ENCODE data around the gene CFAP74.

Gene CFAP74

DNA sequence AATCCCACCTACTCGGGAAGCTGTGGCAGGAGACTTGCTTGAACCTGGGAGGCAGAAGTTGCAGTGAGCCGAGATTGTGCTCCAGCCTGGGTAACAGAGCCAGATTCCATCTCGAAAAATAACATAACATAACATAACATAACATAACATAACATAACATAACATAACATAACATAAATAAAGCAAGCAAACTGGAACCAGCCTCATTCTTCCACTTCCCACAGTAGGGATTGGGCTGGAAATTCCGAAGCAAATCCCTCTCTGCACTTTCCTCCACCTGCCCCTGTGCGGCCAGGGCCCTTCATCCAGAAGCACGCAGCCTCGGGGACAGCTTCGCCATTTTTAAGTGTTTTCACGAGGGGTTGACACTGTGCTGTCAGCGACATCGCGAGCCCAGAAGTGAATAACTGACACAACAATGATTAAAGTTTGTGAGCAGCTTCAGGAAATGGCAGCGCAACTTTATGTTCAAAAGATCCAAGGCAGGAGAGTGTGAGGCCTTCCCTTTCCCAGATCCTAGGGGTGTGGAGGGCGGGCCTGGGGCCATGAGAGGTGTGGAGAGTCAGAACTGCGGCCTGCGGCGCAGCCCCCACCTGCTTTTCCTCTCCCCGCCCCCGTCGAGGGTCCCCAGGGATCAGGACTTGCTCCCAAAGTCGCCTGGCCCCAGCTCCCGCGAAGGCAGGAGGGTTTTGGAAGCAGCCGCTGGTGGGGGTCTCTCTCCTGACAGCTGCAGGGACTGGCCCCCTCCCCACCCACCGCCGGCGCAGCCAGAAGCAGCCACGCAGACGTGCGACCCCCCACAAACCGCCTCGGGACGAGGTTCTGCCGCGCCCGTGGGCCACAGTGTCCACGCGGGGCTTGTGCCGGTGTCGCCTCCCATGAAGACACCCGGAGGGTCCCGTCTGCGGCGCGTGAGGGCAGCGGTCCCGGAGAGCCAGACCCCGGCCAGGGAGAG is 14.9 kb upstream of the CFAP74 start:
- no peak for DNase-seq

DNA sequence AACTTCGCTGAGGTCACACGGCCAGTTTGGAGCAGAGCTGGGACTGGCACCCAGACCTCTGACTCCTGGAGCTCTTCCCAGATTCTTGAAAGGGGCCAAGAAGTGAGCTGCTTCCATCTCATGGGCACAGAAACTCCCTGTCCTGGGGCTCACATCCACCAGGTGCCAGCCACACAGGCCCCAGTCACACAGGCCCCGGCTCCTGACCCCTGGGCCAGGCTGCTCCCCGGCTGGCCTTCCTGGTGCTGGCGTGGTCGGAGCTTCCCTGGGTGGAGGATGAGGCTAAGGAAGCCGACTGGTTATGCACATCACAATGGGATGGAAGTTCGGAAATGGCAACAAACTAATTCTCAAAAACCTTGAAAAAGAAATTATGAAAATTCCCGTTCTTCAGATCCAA is 12.5 kb upstream of the CFAP74 start:
- no peak for DNase-seq

DNA sequence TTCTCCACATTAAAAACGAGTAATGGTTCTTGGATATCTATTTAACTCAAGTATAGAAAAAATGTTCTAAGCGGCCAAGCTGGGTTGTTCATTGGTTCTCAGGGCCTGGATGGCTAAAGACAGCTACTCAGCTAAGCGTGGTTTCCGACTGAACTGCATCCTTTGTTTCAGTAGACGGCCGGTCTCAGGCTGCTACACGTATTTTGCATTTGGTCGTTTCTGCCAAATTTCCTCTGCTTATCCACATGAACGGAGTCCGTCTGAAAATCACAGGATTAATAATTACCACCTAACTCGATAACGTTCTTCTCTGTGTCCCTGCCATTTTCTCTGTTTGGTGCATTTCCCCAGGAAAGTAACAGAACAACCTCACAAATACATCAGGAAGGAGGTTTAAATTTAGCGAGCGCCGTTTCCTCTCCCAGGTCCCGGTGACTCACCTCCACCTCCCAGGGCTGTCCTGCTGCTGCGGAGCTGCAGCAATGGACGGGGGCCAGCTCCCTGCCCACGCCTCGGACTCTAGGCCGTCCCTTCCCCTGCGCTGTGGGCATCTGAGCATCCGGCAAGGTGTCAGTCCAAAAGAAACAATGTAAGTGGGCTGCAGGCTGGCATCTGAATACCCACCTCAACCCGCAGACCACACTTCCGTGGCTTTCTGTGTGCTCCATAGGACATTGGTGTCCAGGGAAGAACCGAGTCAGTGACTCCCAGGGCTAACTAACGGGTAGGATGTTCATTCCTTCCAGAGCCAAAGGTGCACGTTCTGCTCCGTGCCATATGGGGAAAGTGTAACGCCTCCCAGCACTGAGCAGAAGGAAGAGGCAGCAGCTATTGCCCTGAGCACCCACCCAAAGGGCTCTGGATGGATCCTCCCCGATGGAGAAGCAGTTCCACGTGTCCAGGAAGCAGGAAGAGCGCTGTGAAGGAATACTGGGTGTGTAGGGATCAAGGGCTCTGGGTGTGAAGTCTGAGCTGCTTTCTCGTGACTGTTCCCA is 11.5 kb upstream of the CFAP74 start:
- DNase-seq, result no peak

DNA sequence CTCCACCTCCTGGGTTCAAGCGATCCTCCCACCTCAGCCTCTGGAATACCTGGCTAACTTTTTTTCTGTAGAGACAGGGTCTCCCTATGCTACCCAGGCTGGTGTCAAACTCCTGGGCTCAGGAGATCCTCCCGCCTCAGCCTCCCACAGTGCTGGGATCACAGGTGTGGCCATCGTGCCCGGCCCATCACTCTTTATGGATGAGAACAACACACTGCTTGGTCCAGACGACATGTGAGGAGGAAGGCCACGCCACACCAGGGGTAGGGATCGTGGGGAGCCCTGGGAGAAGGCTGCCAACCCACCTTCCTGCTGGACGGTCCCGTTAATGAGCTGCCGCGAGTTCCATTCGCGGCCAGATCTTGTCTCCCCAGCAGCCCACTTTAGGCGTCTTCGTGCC is 10.6 kb upstream of the CFAP74 start:
- no peak for DNase-seq

DNA sequence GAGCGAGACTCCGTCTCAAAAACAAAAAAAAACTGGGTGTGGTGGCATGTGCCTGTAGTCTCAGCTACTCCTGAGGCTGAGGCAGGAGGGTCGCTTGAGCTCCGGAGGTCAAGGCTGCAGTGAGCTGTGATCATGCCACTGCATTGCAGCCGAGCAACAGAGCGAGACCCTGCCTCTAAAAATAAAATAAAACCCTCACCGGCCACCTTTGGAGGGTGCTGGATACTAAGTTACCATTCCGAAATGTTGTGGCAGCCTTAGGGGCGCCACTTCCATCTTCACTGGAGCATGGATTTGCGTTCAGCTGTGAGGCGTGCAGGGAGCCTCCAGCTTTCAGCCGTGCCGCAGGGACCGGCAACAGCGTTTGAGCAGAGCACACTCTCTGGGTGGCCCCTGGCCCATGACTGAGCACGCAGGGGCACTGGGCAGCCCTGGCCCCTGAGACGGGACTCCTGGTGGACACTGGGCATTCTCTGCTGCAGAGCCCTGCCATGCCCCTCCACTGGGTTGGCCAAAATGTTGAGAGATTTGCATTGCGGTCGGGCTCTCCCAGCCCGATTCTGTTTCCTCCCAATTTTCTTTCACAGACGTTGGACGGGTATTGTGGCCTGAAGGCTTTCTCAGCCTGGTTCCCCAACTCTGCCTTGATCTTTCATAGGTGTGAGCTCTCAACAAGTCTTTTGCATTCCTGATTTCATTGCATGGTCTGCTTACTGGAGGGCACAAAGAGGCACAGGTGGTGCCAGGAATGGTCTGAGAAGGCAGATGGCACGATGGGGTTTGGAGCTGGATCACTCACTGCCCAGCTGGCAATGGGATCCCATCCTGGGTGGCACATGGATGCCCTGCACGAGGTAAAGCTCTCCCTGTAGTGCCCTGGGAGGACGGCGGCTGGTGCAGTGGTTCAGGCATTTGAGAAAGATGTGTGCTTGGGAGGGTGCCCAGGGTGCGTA is 5.8 kb upstream of the CFAP74 start:
- no peak for DNase-seq

DNA sequence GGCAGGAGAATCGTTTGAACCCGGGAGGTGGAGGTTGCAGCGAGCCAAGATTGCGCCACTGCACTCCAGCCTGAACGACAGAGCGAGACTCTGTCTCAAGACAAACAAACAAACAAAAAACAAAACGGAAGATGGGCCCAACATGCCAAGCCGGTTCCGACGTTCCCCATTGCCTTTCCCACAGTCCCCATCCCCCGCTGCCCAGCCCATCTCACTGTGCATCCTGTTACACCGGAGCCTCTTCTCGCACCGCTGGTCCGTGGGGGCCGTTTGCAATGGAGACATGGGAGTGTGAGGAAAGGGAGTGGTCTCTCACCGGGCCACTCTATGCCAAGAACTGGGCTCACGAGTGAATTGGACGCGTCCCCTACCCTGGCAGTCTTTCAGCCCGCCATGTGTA is 1.3 kb upstream of the CFAP74 start:
- DNase-seq, result no peak

DNA sequence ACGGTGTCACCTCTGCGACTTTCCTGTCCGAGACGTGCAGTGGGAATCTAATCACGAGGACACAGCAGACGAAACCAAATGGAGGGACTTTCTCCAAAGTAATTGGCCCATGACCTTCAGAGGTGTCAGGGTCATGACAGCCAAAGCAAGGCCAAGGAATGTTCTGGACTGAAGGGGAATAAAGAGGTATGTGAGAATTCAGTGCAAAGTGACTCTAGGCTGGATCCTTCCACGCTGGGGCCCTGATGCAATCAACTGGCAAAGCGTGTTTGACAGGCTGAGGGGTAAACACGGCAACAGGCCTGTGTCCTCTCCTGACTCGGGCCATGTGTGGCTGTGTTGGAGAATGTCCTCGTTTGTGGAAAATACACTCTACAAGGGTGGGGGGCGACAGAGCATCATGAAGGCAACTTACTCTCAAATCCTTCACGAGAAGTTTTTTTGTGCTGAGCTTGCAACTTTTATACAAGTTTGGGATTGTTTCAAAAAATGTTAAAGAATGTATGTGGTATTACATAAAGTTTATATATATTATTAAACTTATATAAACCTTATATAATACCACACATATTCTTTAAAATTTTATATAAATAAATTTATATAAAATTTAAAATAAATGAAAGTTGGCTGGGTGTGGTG is 1.7 kb downstream of the CFAP74 start:
- DNase-seq, result no peak

DNA sequence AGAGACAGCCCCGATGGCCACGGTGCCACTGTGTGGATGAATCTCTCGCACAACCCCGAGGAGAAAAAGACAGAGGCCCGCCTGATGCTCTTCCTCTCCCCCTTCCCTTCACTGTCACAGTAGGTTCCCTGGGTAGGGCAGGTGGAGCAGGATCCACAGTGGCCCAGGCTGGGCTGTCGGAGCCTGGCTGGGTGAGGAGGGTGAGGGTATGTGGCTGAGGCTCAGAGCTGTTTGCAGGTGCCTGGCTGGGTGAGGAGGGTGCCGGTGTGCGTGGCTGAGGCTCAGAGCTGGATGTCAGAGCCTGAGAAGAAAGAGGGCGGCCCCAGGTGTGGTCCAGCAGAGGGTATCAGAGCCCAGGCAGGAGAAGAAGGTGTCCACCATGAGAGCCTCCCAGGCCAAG is 2.7 kb downstream of the CFAP74 start:
- no peak for DNase-seq

DNA sequence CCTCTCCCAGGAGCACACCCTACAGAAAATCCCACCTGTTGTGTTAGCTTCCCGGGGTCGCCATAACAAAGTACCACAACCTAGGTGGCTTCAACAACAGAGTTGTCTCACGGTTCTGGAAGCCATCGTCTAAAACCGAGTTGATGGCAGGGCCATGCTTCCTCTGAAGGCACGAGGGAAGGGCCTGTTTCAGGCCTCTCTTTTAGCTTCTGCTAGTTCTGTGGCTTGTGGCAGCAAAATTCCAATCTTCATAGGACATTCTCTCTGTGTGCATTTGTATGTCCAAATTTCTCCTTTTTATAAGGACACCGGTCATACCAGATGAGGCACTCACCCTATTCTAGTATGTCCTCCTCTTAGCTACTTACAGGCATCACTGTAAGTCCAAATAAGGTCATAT is 3.2 kb downstream of the CFAP74 start:
- no peak for DNase-seq

DNA sequence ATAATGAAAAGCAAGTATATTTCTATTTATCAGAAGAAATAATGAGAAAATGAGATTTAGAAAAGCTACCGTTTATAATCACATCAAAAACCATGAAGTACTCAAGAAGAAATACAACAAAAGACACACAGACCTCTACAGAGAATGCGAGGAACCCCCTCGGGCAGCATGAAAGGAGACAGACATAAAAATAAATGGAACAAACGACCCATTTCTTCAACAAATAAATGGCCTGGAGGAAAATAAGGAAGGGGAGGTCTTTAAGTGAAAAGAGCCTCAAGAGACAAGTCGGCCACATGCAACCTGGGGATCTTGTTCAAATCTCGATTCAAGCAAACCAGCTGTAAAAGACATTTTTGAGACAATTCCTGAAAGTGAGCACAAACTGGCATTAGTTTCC is 6.0 kb downstream of the CFAP74 start:
- DNase-seq, result no peak

DNA sequence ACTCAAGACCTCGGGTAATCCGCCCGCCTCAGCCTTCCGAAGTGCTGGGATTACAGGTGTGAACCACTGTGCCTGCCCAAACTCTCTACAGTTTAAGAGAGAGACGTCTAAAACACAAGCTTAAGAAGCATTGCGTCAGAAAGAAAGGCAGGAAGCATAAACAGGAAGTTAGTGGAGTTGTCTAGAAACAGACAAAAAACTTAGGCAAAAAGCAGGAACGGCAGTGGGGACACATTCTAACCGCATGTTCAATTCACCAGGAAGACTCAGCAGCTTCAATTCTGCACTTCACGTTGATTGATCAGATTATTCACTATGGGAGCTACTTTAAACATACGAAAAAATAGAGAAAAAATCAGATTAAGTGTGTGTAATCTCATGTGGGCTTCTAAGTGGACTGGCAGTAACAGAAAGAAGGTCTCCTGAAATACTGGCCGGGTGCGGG is 7.4 kb downstream of the CFAP74 start:
- no peak for DNase-seq

DNA sequence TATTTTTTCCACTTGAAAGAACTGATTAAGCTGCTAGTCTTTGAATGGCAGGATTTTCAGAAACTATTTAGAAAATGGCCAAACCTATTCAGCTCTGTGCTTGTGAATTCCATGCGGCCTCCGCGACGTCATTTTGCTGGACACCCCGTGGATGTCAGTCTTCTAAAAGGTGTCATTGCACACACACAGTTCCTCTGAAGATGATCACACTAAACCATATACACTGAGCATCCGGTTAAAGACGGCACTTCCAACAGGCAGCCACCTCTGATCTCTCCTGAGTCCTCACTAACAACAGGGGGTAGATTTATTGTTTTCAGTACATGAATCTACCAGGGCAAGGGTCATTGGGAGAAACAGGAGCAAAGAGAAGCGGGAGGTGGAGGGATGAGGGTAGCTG is 9.1 kb downstream of the CFAP74 start:
- DNase-seq, result no peak

DNA sequence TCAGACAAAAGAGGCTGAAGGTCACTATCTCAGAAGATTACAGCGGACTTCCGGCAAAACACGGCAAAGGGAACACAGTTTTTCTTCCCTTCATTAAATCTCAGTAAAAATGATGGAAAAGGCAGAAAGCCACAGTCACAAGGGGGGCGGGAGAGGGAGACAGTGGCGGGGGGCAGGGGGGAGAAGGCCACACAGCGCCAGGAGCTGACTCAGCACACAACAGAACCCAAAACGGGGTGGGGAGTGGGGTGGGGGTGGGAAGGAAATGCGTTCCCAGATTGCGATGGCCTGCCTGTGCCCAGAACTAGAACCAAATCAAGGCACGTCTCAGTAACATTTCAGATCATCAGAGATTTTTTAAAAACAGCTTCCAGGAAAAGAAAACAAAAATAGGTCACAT is 13.4 kb downstream of the CFAP74 start:
- DNase-seq, result no peak

DNA sequence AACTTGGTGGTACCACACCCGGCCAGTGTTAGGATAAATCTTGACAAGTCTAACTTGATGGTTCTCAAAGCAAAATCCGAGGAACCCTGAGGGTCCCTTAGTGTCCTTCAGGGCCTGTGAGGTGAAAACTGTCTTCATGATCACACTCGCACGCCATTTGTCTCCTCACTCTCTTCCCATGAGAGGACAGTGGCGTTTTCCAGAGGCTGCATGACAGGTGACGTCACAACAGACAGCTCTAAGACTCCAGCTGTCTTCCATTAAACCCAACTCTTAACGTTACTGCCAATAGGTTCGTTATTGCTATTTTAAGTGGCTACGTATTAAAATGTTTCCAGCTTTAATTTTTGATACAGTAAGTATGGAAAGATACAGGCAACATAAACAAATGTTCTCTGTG is 13.8 kb downstream of the CFAP74 start:
- no peak for DNase-seq

DNA sequence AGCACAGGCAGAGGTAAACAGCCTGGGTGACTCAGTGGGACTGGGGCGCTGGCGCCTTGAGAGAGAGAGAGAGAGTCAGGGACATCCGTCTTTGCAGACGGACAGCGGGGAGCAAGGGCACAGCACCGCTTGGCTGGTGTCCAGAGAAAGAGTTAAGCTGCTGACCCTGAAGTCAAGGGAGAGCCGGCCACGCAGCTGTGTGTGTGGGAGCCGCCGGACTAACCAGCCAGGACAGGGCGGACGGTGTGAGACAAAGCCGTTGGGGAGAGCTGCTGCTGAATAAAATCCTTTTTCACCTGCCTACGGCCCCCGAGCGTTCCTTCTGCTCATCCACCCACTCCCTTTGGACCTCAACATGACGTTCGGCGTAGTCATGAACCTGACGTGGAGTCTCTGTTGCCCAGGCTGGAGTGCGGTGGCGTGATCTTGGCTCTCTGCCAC is 14.5 kb downstream of the CFAP74 start:
- no peak for DNase-seq

DNA sequence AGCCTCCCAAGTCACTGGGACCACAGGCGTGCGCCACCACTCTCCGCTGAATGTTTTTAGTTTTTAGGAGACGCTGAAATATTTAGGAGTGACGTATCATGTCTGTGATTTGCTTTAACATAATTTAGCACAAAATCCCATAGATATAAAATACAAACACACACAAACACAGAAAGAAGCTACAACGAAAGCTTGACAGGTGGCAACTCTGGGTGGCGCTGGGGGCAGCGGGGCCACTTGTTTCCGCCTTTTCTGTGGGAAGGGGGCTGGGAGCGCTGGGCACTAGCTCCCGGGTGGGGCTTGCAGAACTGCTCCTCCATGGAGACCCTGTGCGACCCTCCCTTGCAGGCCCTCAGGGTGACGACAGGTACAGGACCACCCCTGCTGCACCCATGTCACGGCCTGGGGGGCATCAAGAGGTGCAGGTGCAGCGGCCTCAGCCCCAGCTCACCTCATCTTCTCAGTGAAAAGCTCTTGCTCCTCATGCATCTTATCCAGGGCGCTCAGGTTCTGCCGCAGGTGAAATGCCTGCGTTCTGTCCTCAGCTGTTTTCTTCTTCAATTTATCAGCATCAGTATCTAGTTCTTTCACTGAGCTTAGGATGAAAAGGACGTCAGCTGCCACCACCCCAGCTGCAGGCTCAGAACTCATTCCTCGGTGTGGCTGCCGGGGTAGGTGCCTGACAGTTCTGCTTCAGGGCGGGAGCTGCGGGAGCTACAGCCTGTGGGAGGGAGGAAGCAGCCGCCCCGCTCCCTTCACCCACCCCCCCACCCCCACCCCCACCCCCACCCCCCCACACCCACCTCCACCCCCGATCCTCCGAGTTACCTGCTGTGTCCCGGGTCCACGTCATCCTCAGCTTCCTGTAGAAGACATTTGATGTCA is 15.3 kb downstream of the CFAP74 start:
- DNase-seq, result no peak

DNA sequence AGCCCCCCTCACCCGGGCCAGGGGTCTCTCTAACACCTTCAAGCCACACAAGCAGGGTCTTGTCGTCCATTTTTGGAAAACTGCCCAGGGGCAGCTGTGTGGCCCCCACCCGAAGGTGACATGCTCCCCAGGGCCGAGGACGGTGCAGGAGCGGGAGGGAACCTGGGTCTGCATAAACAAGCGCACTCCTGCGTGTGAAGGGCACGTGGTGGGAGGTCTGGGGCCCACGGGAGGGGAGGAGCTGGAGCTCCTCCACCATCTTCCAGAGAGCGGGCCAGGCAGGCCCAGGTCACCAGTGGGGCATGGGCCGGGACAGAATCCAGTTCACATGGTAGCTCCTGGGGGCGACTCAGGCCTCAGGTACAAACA is 16.5 kb downstream of the CFAP74 start:
- no peak for DNase-seq

DNA sequence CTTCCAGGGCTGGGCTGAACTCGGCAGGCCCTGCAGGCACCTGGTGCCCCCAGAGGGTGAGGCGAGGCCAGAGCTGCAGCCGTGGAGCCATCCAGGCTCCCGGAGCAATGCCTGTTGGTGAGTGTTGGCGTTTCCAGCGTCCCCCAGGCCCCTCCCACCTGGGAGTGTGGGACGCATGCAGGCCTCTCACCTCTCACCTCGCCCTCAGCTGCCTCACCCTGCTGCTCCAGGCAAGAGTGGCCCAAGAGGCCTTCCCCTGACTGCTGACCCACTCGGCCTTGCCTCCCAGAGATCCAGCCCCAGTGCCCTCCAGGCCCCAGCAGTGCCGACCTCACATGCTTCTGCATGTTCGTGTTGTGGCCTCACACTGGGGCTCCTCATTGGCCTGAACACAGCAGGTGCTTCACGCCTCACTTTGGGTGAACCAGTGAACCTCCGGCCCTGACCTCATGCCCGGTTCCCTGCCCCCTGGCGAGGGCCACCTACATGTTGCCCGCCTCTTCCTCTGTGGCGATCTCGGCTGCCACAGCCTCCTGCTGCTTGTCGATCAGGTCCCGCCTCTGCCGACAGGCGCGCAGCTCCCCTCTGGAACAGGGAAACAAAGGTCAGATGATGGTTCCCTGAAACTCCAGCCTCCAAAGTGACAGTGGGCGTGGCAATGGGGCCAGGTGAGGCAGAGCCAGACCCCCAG is 17.0 kb downstream of the CFAP74 start:
- DNase-seq, result no peak

DNA sequence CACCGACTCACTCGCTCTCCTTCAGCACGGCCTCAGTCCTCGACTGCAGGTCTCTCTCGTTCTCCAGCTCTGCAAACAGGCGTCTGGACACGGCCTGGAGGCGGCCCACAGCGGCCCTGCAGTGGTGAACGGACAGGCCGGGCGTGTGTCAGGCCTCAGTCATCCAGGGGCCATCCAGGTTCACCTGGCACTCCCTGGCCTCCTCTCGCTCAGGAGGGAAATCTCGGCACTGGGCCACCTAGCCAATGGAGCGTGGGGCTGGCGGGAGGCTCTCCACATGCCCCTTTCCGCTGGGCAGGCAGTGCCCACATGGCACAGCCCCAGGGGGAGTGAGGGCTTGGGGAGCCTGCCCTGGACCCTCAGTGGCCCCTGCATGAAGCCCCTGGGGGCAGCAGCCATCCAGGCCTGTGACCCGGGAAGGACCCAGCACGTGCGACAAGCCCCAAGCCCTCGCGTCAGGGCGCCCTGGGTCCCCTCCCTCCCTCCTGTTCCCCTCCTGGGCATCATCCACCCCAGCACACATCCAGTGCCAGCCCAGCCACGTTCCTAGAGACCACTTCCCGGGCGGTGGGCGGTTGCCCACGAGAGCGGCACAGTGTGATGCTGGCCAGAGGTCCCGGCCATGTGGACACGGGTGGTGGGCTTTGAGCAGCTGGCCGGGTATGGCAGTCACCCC is 18.1 kb downstream of the CFAP74 start:
- DNase-seq, result no peak
